A673 (cell line): Measurements from ENCODE around the gene PSMB2.

ENCODE experiments used
- EZH2 ChIP-seq: fragments of 200-600 bp; sonication (generic); IDR thresholded peaks from 2 replicates; pipeline ENCODE4 v1.6.1; 2017; ENCODE audit warnings: borderline replicate concordance, low read depth, mild to moderate bottlenecking, mixed read lengths, antibody characterized with exemption, low read length; ENCODE audit not compliant: poor library complexity, severe bottlenecking
- TF ChIP-seq, protein P1 (sequence below): fragments of 300-800, 200-600 bp; sonication (generic); conservative IDR thresholded peaks from 2 replicates; pipeline ENCODE4 v1.5.1; 2017; ENCODE audit warnings: low read depth, mild to moderate bottlenecking, antibody characterized with exemption, low read length, moderate library complexity, mixed read lengths

DNA sequence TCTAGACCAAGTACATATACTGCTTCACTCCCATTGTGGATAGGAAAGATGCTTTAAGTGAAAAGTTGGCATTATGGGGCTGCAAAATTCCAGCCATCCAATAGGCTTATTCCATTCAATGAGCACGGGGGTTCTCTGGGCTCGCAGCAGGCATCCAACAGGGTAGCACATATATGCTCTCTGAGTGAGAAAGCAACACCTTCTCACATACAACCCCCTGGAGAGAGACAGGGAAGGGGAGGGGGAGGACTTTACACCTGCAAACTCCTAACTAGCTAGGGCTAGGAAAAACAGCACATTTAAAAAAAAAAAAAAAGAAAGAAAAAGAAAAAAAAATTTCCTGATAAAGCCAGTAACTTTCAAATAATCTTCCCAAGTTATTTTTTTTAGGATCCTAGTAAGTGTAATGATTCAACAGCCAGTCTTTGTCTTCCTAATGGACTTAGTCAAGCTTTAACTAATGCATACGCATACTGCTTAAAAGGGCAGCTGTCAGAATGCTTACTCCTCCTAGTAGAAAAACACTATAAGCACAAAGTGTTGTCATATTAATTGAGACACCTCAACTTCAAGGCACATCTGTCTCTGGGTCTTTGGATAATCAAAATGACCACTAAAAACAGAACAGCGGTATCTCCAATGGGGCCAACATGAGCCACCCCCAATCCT lies 18.7 kb downstream of the PSMB2 start:
- no peak for TF ChIP-seq EZH2
- TF ChIP-seq, protein P1, sequence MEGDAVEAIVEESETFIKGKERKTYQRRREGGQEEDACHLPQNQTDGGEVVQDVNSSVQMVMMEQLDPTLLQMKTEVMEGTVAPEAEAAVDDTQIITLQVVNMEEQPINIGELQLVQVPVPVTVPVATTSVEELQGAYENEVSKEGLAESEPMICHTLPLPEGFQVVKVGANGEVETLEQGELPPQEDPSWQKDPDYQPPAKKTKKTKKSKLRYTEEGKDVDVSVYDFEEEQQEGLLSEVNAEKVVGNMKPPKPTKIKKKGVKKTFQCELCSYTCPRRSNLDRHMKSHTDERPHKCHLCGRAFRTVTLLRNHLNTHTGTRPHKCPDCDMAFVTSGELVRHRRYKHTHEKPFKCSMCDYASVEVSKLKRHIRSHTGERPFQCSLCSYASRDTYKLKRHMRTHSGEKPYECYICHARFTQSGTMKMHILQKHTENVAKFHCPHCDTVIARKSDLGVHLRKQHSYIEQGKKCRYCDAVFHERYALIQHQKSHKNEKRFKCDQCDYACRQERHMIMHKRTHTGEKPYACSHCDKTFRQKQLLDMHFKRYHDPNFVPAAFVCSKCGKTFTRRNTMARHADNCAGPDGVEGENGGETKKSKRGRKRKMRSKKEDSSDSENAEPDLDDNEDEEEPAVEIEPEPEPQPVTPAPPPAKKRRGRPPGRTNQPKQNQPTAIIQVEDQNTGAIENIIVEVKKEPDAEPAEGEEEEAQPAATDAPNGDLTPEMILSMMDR: no peak
